Caco-2 (cell line): ENCODE results near the gene ANKRD26. TPM values are rescaled to one million over a fixed set of nuclear protein-coding genes. Genes with fewer than 3 reads are reported as not detected.

ENCODE experiments used
- BruUV-seq: library from RNA; stranded (reverse); fragments of 400-500 nt; replicated peaks from 2 replicates; lab custom pipeline; 2021; lab: Mats Ljungman, UMichigan
- CTCF ChIA-PET: fragments of 300-600 bp; sonication (Branson Sonifier 250); formaldehyde crosslinking; loops from one replicate; lab custom pipeline; 2022; ENCODE audit warnings: antibody characterized with exemption; lab: Charles Lee
- POLR2A ChIA-PET: fragments of 300-600 bp; sonication (Branson Sonifier 250); formaldehyde crosslinking; loops from one replicate; lab custom pipeline; 2022; ENCODE audit warnings: antibody characterized with exemption; lab: Charles Lee
- DNase-seq, 2 experiments: peaks; one replicate each; pipeline versions ENCODE4 v3.0.0 to v3.0.0-alpha.2; 2020 to 2022
- H3K27me3 ChIP-seq: replicated peaks from 2 replicates; pipeline ENCODE4 v1.6.0; 2011; ENCODE audit warnings: low read length; ENCODE audit not compliant: control insufficient read depth, insufficient read depth
- H3K36me3 ChIP-seq: 2 replicates; pipeline ENCODE4 v1.5.1; 2011; ENCODE audit warnings: low read length; ENCODE audit not compliant: control insufficient read depth, insufficient read depth
- H3K4me1 ChIP-seq: fragments of 250-450 bp; sonication (Bioruptor Pico); 2 replicates; pipeline ENCODE4 v1.5.1; 2020; ENCODE audit warnings: mild to moderate bottlenecking
- H3K4me3 ChIP-seq: 2 replicates; pipeline ENCODE4 v1.5.1; 2011; ENCODE audit warnings: low read depth, mild to moderate bottlenecking, control low read depth, low read length
- H3K9me3 ChIP-seq: fragments of 250-450 bp; sonication (Bioruptor Pico); 2 replicates; pipeline ENCODE4 v1.5.1; 2020; ENCODE audit warnings: mild to moderate bottlenecking, moderate library complexity
- H3K27ac Mint-ChIP-seq: one replicate; pipeline ENCODE4 v1.8.0; 2022; ENCODE audit warnings: mixed read lengths; ENCODE audit not compliant: unreplicated experiment
- H3K27me3 Mint-ChIP-seq: one replicate; pipeline ENCODE4 v1.8.0; 2022; ENCODE audit warnings: mixed read lengths; ENCODE audit not compliant: insufficient read depth, unreplicated experiment
- H3K36me3 Mint-ChIP-seq: one replicate; pipeline ENCODE4 v1.8.0; 2022; ENCODE audit warnings: mild to moderate bottlenecking, mixed read lengths; ENCODE audit not compliant: insufficient read depth, unreplicated experiment
- H3K4me1 Mint-ChIP-seq: one replicate; pipeline ENCODE4 v1.8.0; 2022; ENCODE audit warnings: low read depth, mixed read lengths; ENCODE audit not compliant: unreplicated experiment
- H3K4me3 Mint-ChIP-seq: one replicate; pipeline ENCODE4 v1.8.0; 2022; ENCODE audit warnings: mild to moderate bottlenecking, moderate library complexity, mixed read lengths; ENCODE audit not compliant: unreplicated experiment
- H3K9me3 Mint-ChIP-seq: one replicate; pipeline ENCODE4 v1.8.0; 2022; ENCODE audit warnings: mixed read lengths; ENCODE audit not compliant: unreplicated experiment
- intact Hi-C: fragments of 100-400 bp; cut with micrococcal nuclease; formaldehyde crosslinking; loops from one replicate; pipeline ENCODE4 v1.10.0; 2022; ENCODE audit not compliant: unreplicated experiment
- total RNA-seq: library from RNA; stranded (reverse); gene quantifications from 2 replicates; pipeline ENCODE4 v1.2.3, GENCODE V29; 2022
- TF ChIP-seq, protein P1 (sequence below), 2 experiments: fragments of 200-600 bp in 1 of 2; IDR thresholded peaks; 1 replicate in 1 of 2; 2 replicates in 1 of 2; pipeline versions ENCODE4 v1.5.1 to v1.8.0; 2011 to 2022; ENCODE audit warnings: antibody characterized with exemption in 1 of 2, control low read depth in 1 of 2, inconsistent platforms in 1 of 2, low read depth in 1 of 2, low read length in 1 of 2, mild to moderate bottlenecking in 1 of 2, moderate library complexity in 1 of 2; ENCODE audit not compliant: insufficient read depth in 1 of 2, severe bottlenecking in 1 of 2, unreplicated experiment in 1 of 2

The ANKRD26 gene
- total RNA-seq, 1 experiment from 2014 or later, result 16.2 TPM

DNA sequence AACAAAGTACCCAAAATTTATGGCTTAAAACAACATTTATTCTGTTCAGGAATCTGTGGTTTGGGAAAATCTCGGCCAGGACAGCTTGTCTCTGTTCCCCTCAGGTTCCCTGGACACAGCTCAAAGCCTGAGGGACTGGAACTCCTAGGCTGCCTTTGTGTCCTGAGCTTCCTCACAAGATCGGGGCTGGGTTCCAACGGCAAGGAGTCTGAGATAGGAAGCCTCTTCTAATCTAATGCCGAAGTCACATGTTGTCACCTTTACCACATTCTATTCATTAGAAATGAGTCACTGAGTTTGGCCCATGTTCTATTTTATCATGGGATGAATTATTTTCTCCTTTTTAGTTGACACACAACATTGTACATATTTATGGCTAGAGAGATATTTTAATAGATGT is 80.5 kb downstream of the ANKRD26 start:
- Mint-ChIP-seq H3K27ac (no peak overlapping the region), H3K36me3 (peaks cover 12% of the 10 kb centered on the region), H3K9me3 (no peaks in the 10 kb centered on the region), H3K4me1 (no peaks in the 10 kb centered on the region), H3K27me3 (no peaks in the 10 kb centered on the region), H3K4me3 (no peak overlapping the region)
- Histone ChIP-seq H3K27me3 (no peaks in the 10 kb centered on the region), H3K36me3 (no peaks in the 10 kb centered on the region), H3K4me1 (no peaks in the 10 kb centered on the region), H3K4me3 (no peak overlapping the region), H3K9me3 (no peaks in the 10 kb centered on the region)
- DNase-seq, result no peak
- CTCF ChIA-PET, result no interaction called here
- no TSS peak for BruUV-seq
- TF ChIP-seq, protein P1, sequence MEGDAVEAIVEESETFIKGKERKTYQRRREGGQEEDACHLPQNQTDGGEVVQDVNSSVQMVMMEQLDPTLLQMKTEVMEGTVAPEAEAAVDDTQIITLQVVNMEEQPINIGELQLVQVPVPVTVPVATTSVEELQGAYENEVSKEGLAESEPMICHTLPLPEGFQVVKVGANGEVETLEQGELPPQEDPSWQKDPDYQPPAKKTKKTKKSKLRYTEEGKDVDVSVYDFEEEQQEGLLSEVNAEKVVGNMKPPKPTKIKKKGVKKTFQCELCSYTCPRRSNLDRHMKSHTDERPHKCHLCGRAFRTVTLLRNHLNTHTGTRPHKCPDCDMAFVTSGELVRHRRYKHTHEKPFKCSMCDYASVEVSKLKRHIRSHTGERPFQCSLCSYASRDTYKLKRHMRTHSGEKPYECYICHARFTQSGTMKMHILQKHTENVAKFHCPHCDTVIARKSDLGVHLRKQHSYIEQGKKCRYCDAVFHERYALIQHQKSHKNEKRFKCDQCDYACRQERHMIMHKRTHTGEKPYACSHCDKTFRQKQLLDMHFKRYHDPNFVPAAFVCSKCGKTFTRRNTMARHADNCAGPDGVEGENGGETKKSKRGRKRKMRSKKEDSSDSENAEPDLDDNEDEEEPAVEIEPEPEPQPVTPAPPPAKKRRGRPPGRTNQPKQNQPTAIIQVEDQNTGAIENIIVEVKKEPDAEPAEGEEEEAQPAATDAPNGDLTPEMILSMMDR (IDR thresholded peaks at IDR 0.05; ENCODE audit: insufficient read depth in 1 of 2, low read depth in 1 of 2, low read length in 1 of 2, severe bottlenecking in 1 of 2, unreplicated experiment in 1 of 2), result no peak
- POLR2A ChIA-PET, result no interaction called here
- intact Hi-C loops, result no loop called here

DNA sequence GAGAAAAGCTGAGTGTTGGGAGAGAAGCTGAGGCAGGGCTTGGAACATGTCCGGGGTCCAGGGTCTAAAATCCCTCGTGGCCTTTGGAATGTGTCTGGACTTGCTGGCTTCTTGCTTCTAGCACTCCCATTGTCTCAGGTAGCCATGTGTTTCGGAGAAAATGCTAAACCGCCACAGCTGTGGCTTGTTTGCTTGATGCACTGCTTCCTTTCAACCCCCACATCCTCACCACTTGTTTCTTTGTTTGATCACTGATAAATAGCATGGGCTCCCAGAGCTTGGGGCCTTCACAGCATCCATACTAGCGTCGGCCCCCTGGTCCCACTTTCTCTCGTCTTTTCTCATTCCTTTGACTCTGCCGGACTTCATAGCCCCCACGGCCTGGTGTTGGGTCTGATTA is 102.7 kb downstream of the ANKRD26 start:
- DNase-seq, result no peak
- H3K36me3 Mint-ChIP-seq, result peaks cover 10% of the 10 kb centered on the region

DNA sequence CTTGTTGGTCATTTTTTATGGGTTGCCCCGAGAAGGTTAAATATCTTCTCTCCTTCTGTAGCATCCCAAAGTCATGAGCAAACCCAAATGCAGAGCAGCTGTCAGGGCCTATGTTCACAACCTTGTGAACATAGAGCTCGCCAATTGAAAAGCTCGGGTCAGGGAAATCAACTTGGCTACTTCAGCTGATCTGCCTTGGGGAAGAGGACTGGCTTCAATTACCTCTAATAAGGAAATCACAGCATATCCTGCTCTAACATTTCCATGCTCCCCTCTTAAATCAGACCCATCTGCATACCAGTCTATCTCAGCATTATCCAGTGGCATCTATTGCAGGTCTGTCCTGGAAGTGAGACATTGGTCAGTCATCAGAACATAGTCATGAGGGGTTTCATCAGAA is 105.6 kb downstream of the ANKRD26 start:
- ChIA-PET POLR2A (no interaction called here), CTCF (no interaction called here)
- H3K9me3 ChIP-seq, result no peaks in the 10 kb centered on the region
- intact Hi-C loops, result no loop called here
- H3K27me3 ChIP-seq, result no peaks in the 10 kb centered on the region
- H3K36me3 Mint-ChIP-seq, result peaks cover 5% of the 10 kb centered on the region
- H3K9me3 Mint-ChIP-seq, result peaks cover 12% of the 10 kb centered on the region
- BruUV-seq, result no TSS peak
- TF ChIP-seq, protein P1 (IDR thresholded peaks at IDR 0.05; ENCODE audit: insufficient read depth in 1 of 2, low read depth in 1 of 2, low read length in 1 of 2, severe bottlenecking in 1 of 2, unreplicated experiment in 1 of 2), result no peak
- H3K4me1 ChIP-seq, result no peaks in the 10 kb centered on the region
- no peaks in the 10 kb centered on the region for H3K27me3 Mint-ChIP-seq
- H3K4me3 Mint-ChIP-seq, result no peak overlapping the region
- H3K4me1 Mint-ChIP-seq, result peaks cover 7% of the 10 kb centered on the region
- no peaks in the 10 kb centered on the region for H3K36me3 ChIP-seq
- no peak overlapping the region for H3K4me3 ChIP-seq
- DNase-seq, result no peak
- no peak overlapping the region for H3K27ac Mint-ChIP-seq

More for the DNA sequence above, 102.7 kb downstream of the ANKRD26 start:
- BruUV-seq, result no TSS peak
- POLR2A ChIA-PET, result no interaction called here
- intact Hi-C loops, result no loop called here
- Histone ChIP-seq H3K36me3 (no peaks in the 10 kb centered on the region; the same call in 1 of the 2 replicates), H3K4me1 (no peaks in the 10 kb centered on the region), H3K9me3 (no peaks in the 10 kb centered on the region), H3K27me3 (no peaks in the 10 kb centered on the region), H3K4me3 (no peak overlapping the region)
- peaks cover 12% of the 10 kb centered on the region for H3K9me3 Mint-ChIP-seq
- TF ChIP-seq, protein P1 (IDR thresholded peaks at IDR 0.05; ENCODE audit: insufficient read depth in 1 of 2, low read depth in 1 of 2, low read length in 1 of 2, severe bottlenecking in 1 of 2, unreplicated experiment in 1 of 2), result no peak
- H3K4me1 Mint-ChIP-seq, result no peaks in the 10 kb centered on the region
- H3K27ac Mint-ChIP-seq, result no peak overlapping the region
- no peaks in the 10 kb centered on the region for H3K27me3 Mint-ChIP-seq
- no peak overlapping the region for H3K4me3 Mint-ChIP-seq
- CTCF ChIA-PET, result no interaction called here
